ENCODE measurements around the gene GBX1.

The GBX1 gene

DNA sequence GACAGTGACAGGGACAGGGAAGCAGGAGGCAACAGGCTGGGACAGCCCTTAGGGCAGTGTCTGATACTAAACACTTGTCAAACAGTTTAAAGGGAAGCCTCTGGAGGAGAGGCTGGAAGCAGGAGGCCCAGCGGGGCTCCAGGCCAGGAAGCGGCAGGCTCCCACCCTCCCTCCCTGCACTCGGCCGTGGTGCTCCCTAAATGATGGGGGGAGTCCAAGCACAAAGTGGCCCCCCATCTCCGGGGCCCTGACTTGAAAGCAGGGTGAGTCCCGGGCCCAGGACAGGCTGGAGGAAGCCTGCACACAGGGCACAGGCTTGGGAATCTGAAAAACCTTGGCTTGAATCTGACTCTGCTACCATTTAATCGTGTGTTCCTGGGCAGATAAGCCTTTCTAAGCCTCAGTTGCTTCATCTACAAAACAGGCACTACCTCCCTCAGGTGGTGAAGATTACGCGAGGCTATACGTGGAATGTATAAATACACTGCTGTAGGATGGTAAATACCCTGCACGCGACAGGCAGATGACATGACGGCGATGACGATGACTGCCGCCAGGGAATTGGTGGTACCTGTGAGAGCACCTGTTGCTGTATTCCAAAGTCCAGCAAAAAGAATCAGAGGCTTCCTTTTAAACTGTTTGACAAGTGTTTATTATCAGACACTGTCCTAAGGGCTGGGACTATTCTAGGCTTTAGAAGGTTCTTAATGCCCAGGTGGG, 34.1 kb downstream of the GBX1 start:
- peak in 1 of 42 donors; percentile 2 for DNase-seq
- intact Hi-C loops (cut with DNase I), result no loop called here

DNA sequence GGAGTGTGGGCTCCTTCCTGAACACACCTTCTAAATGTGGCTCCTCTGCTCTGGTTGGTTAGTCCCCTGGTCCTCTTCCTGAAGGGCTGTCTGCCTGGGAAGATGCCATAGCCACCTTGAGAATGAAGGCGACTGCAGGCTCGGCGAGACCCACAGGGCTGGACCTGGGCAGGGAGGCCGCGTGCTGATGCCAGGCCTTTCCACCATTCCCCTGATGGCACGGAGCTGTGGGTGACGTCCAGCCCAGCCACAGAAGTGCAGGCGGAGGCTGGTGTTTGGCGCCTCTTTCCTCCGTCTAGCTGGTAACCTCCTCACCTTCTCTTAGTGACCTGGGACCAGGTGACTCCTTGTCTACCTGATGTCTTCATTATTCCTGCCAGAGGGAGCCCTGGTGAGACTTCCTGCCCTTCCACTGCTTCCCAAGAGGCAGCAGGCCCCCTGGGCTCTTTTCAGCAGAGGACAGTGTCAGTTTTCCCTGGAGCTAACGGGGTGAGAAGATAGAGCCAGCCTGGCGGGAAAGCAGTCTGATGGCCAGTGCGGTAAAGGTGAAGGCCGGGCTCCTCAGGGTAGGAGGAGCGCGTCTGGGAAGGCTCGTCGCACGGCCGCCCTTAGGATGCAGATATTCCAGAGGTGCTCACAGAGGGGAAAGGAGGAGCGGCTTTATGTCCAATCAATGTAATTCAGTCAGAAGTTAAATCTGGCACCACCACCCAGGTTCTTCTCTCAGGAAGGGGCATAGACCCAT, 34.9 kb downstream of the GBX1 start:
- no peak for DNase-seq
- intact Hi-C loops (cut with DNase I), result no loop called here

GRCh38 chr7:151131592-151132293, 35.8 kb downstream of the GBX1 start:
- intact Hi-C loops (cut with DNase I), result no loop called here
- DNase-seq, result peak; percentile 47 to 92 (median 82)

GRCh38 chr7:151131224-151131591, 36.3 kb downstream of the GBX1 start:
- intact Hi-C loops (cut with DNase I), result no loop called here

DNA sequence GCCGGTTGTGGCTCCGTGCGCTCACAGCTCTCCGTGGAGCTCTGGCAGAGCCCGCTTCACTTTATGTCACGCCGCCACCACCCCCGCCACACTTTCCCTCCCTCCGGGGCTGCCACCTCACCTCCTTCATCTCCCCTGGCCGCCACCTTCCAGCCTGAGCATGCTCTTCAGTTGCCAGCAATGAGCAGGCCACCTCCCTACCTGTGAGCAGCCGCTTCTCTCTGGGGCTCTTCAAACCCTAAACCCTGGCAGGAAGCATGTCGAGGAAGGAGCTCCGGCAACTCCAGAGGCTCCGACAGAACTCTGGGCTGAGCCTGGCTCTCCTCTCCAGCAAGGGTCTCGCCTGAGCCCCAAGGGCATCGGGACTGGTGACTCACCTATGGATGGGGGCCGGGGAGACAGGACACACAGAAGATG, 36.7 kb downstream of the GBX1 start:
- DNase-seq, result peak in 21 of 42 donors; percentile 26 to 80 (median 55)
- intact Hi-C loops (cut with DNase I), result no loop called here

More at GRCh38 chr7:151131224-151131591, 36.3 kb downstream of the GBX1 start:
- no peak for DNase-seq

GRCh38 chr7:151129960-151130591, 37.4 kb downstream of the GBX1 start:
- no peak for DNase-seq
- intact Hi-C loops (cut with DNase I), result no loop called here

- DNase-seq, result no peak
- intact Hi-C loops (cut with DNase I), result no loop called here
Observed at GRCh38 chr7:151129117-151129959, 38.2 kb downstream of the GBX1 start.

- DNase-seq, result no peak
- intact Hi-C loops (cut with DNase I), result no loop called here
Observed at GRCh38 chr7:151128716-151129115, 38.8 kb downstream of the GBX1 start.

DNA sequence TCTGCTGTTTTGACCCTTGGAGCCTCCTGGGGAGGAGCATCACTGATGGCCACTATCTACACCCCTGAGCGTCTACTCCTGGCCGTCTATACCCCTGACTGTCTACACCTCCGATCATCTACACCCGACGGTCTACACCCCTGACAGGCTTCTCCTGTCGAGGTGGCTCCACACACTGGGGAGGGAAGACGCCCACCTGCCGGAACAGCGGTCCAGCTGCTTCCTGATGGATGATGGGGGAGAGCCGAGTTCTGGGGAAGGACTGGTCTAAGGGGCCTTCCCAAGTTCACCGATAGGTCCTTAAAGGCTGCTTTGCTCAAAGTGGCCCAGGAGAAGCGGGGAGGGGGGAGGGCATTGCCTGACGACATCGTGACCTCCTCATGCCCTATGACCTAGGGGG, 39.4 kb downstream of the GBX1 start:
- intact Hi-C loops (cut with DNase I), result no loop called here
- no peak for DNase-seq

DNA sequence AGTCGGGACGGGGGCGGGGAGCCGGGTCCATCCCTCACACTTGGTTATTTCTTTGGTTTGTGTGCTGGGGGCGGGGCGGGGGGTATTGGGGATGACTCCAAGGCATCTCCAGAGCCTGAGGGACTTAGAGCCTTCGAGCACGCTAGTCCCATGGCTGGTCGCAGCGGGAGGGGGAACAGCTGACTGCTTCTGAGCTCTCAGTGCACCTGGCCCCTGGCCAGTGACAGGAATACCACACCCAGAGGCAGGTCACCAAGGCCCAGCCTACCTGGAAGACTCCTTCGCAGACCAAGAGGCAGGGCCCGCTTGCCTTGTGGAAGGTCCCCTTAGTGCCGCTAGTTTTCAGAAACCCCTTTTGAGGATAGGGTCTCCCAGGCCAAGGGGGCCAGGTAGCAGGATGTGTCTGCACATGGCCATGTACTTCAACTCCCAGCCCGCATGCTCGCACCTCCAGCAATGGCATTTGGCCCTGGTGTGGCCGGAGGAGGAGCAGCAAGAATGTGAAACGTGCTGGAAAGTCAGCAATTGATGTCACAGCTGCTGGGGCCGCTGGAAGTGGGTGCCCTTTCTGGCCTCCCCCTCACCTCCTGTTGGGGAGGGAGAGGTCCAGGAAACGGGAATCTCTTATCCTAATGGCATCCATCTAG, 40.9 kb downstream of the GBX1 start:
- intact Hi-C loops (cut with DNase I), result no loop called here
- DNase-seq, result no peak

- DNase-seq, result peak in 21 of 42 donors; percentile 16 to 71 (median 44)
- intact Hi-C loops (cut with DNase I), result no loop called here
Observed at GRCh38 chr7:151125846-151126481, 41.5 kb downstream of the GBX1 start.

- intact Hi-C loops (cut with DNase I), result no loop called here
- DNase-seq, result peak in 10 of 42 donors; percentile 21 to 54 (median 36)
Observed at GRCh38 chr7:151125470-151125845, 42.0 kb downstream of the GBX1 start.

DNA sequence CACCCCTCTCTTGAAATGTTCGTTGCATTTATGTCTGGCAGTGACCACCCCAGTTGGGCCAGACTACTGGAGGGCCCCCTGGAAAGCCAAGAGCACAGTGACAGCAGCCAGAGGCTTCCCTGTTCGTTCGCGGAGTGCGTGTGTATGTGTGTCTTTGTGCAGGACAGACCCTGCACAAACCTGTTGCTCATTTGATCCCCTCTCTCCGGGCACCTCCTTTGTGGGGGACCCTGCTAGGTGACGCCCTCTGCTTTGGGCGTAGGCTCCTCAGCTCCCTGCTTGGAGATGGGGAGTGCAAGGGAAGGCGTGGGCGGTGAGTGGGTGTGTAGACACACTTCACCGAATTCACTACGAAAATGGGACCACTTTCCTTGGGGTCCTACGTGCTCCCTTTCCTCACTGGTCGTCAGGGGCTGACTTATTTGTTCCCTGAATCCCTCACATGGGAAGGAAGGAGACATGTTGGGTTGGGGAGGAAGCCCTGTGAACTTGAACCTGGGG, 42.5 kb downstream of the GBX1 start:
- no peak for DNase-seq
- intact Hi-C loops (cut with DNase I), result loop anchor here (1.0 kb wide), 1 partner anchor 47 kb away; no protein-coding TSS in a partner anchor

DNA sequence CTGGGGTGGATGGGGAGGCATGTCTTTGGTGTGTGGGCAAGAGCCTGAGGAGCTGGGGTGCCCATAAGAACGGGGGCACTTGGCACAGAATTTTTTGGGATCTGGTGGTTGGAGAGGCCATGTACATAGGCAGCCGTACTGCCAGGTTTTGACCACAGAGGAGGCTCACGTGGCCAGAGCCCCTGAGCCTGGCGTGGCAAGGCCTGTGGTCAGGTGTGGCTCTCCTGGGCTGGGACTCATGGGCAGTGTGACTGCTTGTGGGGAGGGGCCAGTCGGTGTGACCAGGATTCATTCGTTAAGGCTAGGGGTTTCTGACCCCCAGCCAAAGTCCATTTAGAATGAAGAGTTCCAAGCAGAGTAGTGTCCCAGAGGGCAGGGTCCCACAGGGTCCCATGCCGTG, 43.0 kb downstream of the GBX1 start:
- DNase-seq, result no peak
- intact Hi-C loops (cut with DNase I), result loop anchor here (1.0 kb wide), 1 partner anchor 48 kb away; no protein-coding TSS in a partner anchor

GRCh38 chr7:151123822-151124464, 43.6 kb downstream of the GBX1 start:
- DNase-seq, result peak; percentile 70 to 96 (median 90)

GRCh38 chr7:151123158-151123821, 44.2 kb downstream of the GBX1 start:
- intact Hi-C loops (cut with DNase I), result no loop called here
- no peak for DNase-seq

More at GRCh38 chr7:151123822-151124464, 43.6 kb downstream of the GBX1 start:
- intact Hi-C loops (cut with DNase I), result loop anchor here (1.0 kb wide), 1 partner anchor 48 kb away; no protein-coding TSS in a partner anchor
